Epithelial cell of esophagus (primary cell): ENCODE data around the gene NOTO.
"Not testable (repeated sequence)": the region's sequence is repeated elsewhere in the genome, so short reads cannot be mapped to it uniquely, and the experiment has no call there.

Source experiments
- DNase-seq: peaks from one replicate; pipeline ENCODE4 v3.0.0; 2010; ENCODE audit warnings: low read depth
- H3K4me3 ChIP-seq: 2 replicates; pipeline ENCODE4 v1.5.1; 2011; ENCODE audit warnings: mild to moderate bottlenecking, low read length, control low read depth
- CTCF ChIP-seq: IDR thresholded peaks from 2 replicates; pipeline ENCODE4 v1.5.1; 2011; ENCODE audit warnings: low read depth, mild to moderate bottlenecking, low read length, control low read depth, inconsistent platforms; ENCODE audit not compliant: insufficient read depth; ENCODE audit errors: missing control alignments

Gene NOTO

GRCh38 chr2:73176881-73177644 is 25.3 kb upstream of the NOTO start:
- peak overlapping the region; percentile 61 for H3K4me3 ChIP-seq
- DNase-seq = peak; percentile 77
- TF ChIP-seq CTCF = peak; percentile 70

GRCh38 chr2:73177645-73178255 is 24.6 kb upstream of the NOTO start:
- no peak for DNase-seq
- peak overlapping the region; percentile 61 for H3K4me3 ChIP-seq

DNA sequence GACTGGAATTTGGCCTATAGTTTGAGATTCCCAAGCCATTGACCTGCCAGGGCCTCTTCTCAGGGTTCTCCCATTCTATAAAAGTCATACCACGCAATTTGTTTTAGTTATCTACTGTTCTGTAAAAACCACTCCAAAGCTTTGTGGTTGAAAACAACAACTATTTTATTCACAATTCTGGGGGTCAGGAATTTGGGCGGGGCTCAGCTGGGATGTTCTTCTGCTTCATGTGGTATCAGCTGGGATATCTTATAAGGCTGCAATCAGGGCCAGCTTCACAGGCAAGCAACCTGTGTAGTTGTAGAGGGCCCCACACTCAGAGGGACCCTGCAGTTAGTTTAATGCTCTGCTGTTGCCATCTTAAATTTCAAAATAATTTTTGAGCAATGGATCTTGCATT is 16.4 kb upstream of the NOTO start:
- no peak for TF ChIP-seq CTCF
- DNase-seq = no peak
- no peak overlapping the region for H3K4me3 ChIP-seq

More at GRCh38 chr2:73177645-73178255, 24.6 kb upstream of the NOTO start:
- TF ChIP-seq CTCF = no peak

- DNase-seq = no peak
- H3K4me3 ChIP-seq = no peak overlapping the region
- TF ChIP-seq CTCF = no peak
These were observed 14.8 kb upstream of the NOTO start for GRCh38 chr2:73187549-73187948.

DNA sequence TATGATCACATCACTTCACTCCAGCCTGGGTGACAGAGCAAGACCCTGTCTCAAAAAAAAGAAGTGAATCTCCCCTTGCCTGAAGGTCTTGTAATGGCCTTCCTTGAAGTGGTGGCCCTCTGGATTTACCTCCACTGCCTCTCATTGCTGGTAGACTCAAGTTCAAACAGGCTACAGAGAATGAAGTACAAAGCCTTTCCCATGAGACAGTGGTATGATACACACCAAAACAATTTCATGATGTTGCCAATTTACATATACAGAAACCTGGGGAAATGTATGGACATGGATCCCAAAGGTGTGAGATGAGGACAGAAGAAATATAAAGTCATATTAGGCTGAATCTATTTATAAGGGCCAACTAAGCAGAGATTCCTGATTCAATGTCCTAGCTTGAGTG is 4.8 kb upstream of the NOTO start:
- DNase-seq = peak; percentile 91
- no peak for TF ChIP-seq CTCF
- H3K4me3 ChIP-seq = no peak overlapping the region

- not testable (repeated sequence) for H3K4me3 ChIP-seq
- DNase-seq = peak; percentile 79
These were observed 2.1 kb upstream of the NOTO start for GRCh38 chr2:73200281-73200680.

DNA sequence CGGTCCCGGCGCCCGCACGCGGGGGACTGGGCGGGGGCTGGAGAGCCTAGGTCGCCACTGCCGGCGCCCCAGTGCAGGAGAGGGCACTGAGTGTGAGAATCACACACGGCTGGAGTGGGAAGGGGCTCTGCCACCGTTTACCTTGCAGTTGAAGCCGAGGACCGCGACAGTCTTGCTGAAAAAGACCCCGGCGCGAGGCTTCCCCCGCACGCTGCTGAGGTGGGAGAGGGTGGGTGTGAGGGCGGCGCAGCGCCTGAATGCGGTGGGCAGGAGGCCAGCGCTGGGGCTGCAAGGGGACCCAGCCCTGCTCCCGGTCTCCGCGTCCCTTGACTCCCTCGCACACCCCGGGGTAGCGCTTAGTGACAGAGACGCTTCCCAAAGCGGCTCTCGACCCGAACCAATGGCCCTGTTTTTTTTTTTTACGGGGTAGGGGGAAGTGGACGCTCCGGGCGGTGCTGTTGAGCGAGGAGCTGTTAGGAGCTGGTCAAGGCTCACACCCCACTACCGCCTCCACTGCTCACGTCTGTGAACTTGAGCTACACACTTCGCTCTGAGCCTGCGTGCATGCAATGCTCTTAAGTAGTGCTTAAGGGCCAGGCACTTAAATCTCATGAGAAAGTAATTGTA is 794 bp downstream of the NOTO start:
- no peak overlapping the region for H3K4me3 ChIP-seq
- DNase-seq = peak; percentile 14
- peak; percentile 9 for TF ChIP-seq CTCF
